HepG2 (cell line): ENCODE data around the gene BCL6B. TPM values are rescaled to one million over a fixed set of nuclear protein-coding genes. Genes with fewer than 3 reads are reported as not detected.
A peak's percentile ranks its signal among the peaks of the same experiment; 100 is the strongest.

ENCODE experiments used
- AFF4 ChIP-seq: sonication (generic); formaldehyde crosslinking; IDR thresholded peaks from 2 replicates; pipeline ENCODE4 v1.4.0; 2020; ENCODE audit warnings: missing genetic modification reagents
- ELF3 ChIP-seq: IDR thresholded peaks from 2 replicates; pipeline ENCODE4 v1.6.1; 2016; ENCODE audit warnings: missing genetic modification reagents, missing compliant biosample characterization
- HCFC1 ChIP-seq: fragments of 150-350 bp; IDR thresholded peaks from 2 replicates; pipeline ENCODE4 v1.6.1; 2014; ENCODE audit warnings: low read depth, low read length
- HNF4G ChIP-seq, 2 experiments: sonication (generic) in 1 of 2; formaldehyde crosslinking in 1 of 2; IDR thresholded peaks; 2 replicates each; pipeline versions ENCODE4 v1.4.0 to v1.6.1; 2011 to 2020; ENCODE audit warnings: borderline replicate concordance in 2 of 2, low read depth in 2 of 2, mild to moderate bottlenecking in 2 of 2, low read length in 1 of 2, missing genetic modification reagents in 1 of 2, moderate library complexity in 1 of 2
- KDM6A ChIP-seq: IDR thresholded peaks from 2 replicates; pipeline ENCODE4 v1.6.1; 2016; ENCODE audit warnings: low read depth
- MNT ChIP-seq: fragments of 450-650 bp; IDR thresholded peaks from 2 replicates; pipeline ENCODE4 v1.6.1; 2016
- MTF1 ChIP-seq: sonication (generic); formaldehyde crosslinking; IDR thresholded peaks from 2 replicates; pipeline ENCODE4 v1.5.0; 2020; ENCODE audit warnings: missing genetic modification reagents
- PRDM4 ChIP-seq: sonication (generic); formaldehyde crosslinking; IDR thresholded peaks from 2 replicates; pipeline ENCODE4 v1.9.0; 2021; ENCODE audit warnings: missing genetic modification reagents, borderline replicate concordance
- SIX4 ChIP-seq: sonication (generic); formaldehyde crosslinking; IDR thresholded peaks from 2 replicates; pipeline ENCODE4 v1.4.0; 2020; ENCODE audit warnings: missing genetic modification reagents
- YEATS4 ChIP-seq: sonication (generic); formaldehyde crosslinking; IDR thresholded peaks from 2 replicates; pipeline ENCODE4 v1.4.0; 2020; ENCODE audit warnings: missing genetic modification reagents, borderline replicate concordance
- ZFP37 ChIP-seq: sonication (generic); formaldehyde crosslinking; IDR thresholded peaks from 2 replicates; pipeline ENCODE4 v1.4.0; 2020; ENCODE audit warnings: missing genetic modification reagents, borderline replicate concordance
- ZNF350 ChIP-seq: sonication (generic); formaldehyde crosslinking; IDR thresholded peaks from 2 replicates; pipeline ENCODE4 v1.4.0; 2020; ENCODE audit warnings: mild to moderate bottlenecking, low read depth, missing genetic modification reagents, borderline replicate concordance
- ZNF383 ChIP-seq: sonication (generic); formaldehyde crosslinking; IDR thresholded peaks from 2 replicates; pipeline ENCODE4 v1.4.0; 2020; ENCODE audit warnings: missing genetic modification reagents, mild to moderate bottlenecking, borderline replicate concordance
- ZNF574 ChIP-seq: sonication (generic); formaldehyde crosslinking; IDR thresholded peaks from 2 replicates; pipeline ENCODE4 v1.4.0; 2020; ENCODE audit warnings: missing genetic modification reagents
- ZNF614 ChIP-seq: IDR thresholded peaks from 2 replicates; pipeline ENCODE4 v1.6.1; 2018; ENCODE audit warnings: missing biosample characterization, missing genetic modification reagents, inconsistent platforms, borderline replicate concordance
- ZNF652 ChIP-seq: IDR thresholded peaks from 2 replicates; pipeline ENCODE4 v1.6.1; 2016; ENCODE audit warnings: low read depth, borderline replicate concordance
- polyA plus RNA-seq, 8 experiments: library from polyadenylated mRNA; depleted of rRNA in 3 of 8; stranded (reverse) in 7 of 8; unstranded in 1 of 8; fragments of >200 nt; fragmentation: Illumina TruSeq in 4 of 8; extraction: Trizol in 4 of 8; gene quantifications; 2 replicates each; pipeline versions ENCODE4 v1.2.1 to v1.2.3, GENCODE V29; 2011 to 2016; ENCODE audit warnings: low read depth in 4 of 8, missing spikeins in 1 of 8, mixed read lengths in 1 of 8; ENCODE audit not compliant: insufficient read depth in 1 of 8
- total RNA-seq, 5 experiments: library from RNA; depleted of rRNA; stranded (reverse); fragments of >200 nt; fragmentation: Illumina TruSeq; extraction: Trizol; gene quantifications; 2 replicates each; pipeline ENCODE4 v1.2.3, GENCODE V29; 2016; ENCODE audit warnings: low read depth in 1 of 5
- TF ChIP-seq, protein P1 (sequence below): sonication (generic); formaldehyde crosslinking; IDR thresholded peaks from 2 replicates; pipeline ENCODE4 v1.5.0; 2020; ENCODE audit warnings: mild to moderate bottlenecking, low read depth, missing genetic modification reagents, borderline replicate concordance

Gene BCL6B
- total and polyA plus RNA-seq, 2 of the 13 experiments (the other 11 are each of a cell fraction or from before 2014, with no cell fraction given): not detected

- no peak for TF ChIP-seq MNT
- no peak for TF ChIP-seq AFF4 (CRISPR knock-in tag)
- TF ChIP-seq KDM6A (CRISPR knock-in tag): no peak
- peak; percentile 52; the same call in 1 of the 2 replicates for TF ChIP-seq HNF4G (IDR thresholded peaks at IDR 0.05; ENCODE audit: borderline replicate concordance, low read depth, low read length)
- peak; percentile 26; the same call in 1 of the 2 replicates for TF ChIP-seq HNF4G (CRISPR knock-in tag; IDR thresholded peaks at IDR 0.05; ENCODE audit: borderline replicate concordance, low read depth)
- no peak for TF ChIP-seq ZNF652 (CRISPR knock-in tag)
- TF ChIP-seq SIX4 (CRISPR knock-in tag): no peak
- TF ChIP-seq YEATS4 (CRISPR knock-in tag): 0 out of 2 replicates have a peak, but pooled peaks have one; percentile 17
- no peak for TF ChIP-seq HCFC1
- no peak for TF ChIP-seq ZNF574 (CRISPR knock-in tag)
- peak; percentile 5; the same call in 1 of the 2 replicates for TF ChIP-seq ELF3 (CRISPR knock-in tag)
- no peak for TF ChIP-seq ZNF350 (CRISPR knock-in tag)
- no peak for TF ChIP-seq PRDM4
- no peak for TF ChIP-seq ZNF383 (CRISPR knock-in tag)
- TF ChIP-seq, protein P1, sequence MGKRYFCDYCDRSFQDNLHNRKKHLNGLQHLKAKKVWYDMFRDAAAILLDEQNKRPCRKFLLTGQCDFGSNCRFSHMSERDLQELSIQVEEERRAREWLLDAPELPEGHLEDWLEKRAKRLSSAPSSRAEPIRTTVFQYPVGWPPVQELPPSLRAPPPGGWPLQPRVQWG: no peak
- no peak for TF ChIP-seq MTF1 (CRISPR knock-in tag)
- 0 out of 2 replicates have a peak, but pooled peaks have one; percentile 46 for TF ChIP-seq ZFP37 (CRISPR knock-in tag)
- no peak for TF ChIP-seq ZNF614 (CRISPR knock-in tag)
Measured at GRCh38 chr17:7038025-7038862, 15.4 kb downstream of the BCL6B start (continued).
